ENCODE results near the gene ITSN1. TPM values are rescaled to one million over a fixed set of nuclear protein-coding genes. Genes with fewer than 3 reads are reported as not detected.

ITSN1 gene
- total RNA-seq, 3 donors from 2014 or later (not counting 1 experiment from before 2014, with no cell fraction given), result 1.5 to 5.1 (median 2.7) TPM

DNA sequence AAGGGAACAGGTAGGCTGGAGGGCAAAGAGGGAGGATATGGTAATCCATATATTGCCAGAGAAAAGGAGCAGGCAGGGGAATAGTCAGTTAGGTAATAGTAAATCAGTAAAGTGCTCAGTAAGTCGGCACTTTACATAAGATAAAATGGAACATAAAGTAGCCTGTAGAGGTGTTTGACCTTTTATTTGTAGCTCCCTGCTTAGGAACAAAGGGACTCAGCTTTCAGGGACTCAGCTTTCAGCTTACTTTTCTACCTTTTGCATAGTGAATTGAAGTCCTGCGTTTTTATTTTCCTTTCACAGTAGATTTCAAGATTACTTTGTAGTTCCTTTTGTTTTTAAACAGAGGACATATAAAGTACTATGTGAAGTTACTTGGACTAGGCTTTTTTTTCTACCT lies 87.3 kb downstream of the ITSN1 start:
- Histone ChIP-seq H3K9me3 (ENCODE audit: control insufficient read depth, insufficient read depth, low read length) (no peaks in the 10 kb centered on the region), H3K36me3 (ENCODE audit: control insufficient read depth, insufficient read depth, low read length) (no peaks in the 10 kb centered on the region), H3K27me3 (ENCODE audit: control insufficient read depth, insufficient read depth, low read length) (no peaks in the 10 kb centered on the region), H3K4me1 (ENCODE audit: control insufficient read depth, insufficient read depth, low read length) (no peaks in the 10 kb centered on the region), H3K27ac (ENCODE audit: low read length) (no peak overlapping the region), H3K4me3 (ENCODE audit: low read length) (no peak overlapping the region)
- Mint-ChIP-seq H3K9me3 (no peaks in the 10 kb centered on the region), H3K27me3 (ENCODE audit: low read depth in 2 of 2) (no peaks in the 10 kb centered on the region), H3K4me1 (no peaks in the 10 kb centered on the region), H3K4me3 (no peak overlapping the region), H3K27ac (no peak overlapping the region), H3K36me3 (no peaks in the 10 kb centered on the region)
- ATAC-seq (no peak), DNase-seq (no peak)
- 93% methylated on average over 1 of the region's 2 CpGs for WGBS (ENCODE audit: insufficient coverage)
- intact Hi-C loops (cut with micrococcal nuclease), result no loop called here
- TF ChIP-seq, protein P1, sequence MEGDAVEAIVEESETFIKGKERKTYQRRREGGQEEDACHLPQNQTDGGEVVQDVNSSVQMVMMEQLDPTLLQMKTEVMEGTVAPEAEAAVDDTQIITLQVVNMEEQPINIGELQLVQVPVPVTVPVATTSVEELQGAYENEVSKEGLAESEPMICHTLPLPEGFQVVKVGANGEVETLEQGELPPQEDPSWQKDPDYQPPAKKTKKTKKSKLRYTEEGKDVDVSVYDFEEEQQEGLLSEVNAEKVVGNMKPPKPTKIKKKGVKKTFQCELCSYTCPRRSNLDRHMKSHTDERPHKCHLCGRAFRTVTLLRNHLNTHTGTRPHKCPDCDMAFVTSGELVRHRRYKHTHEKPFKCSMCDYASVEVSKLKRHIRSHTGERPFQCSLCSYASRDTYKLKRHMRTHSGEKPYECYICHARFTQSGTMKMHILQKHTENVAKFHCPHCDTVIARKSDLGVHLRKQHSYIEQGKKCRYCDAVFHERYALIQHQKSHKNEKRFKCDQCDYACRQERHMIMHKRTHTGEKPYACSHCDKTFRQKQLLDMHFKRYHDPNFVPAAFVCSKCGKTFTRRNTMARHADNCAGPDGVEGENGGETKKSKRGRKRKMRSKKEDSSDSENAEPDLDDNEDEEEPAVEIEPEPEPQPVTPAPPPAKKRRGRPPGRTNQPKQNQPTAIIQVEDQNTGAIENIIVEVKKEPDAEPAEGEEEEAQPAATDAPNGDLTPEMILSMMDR (IDR thresholded peaks at IDR 0.05), result no peak

DNA sequence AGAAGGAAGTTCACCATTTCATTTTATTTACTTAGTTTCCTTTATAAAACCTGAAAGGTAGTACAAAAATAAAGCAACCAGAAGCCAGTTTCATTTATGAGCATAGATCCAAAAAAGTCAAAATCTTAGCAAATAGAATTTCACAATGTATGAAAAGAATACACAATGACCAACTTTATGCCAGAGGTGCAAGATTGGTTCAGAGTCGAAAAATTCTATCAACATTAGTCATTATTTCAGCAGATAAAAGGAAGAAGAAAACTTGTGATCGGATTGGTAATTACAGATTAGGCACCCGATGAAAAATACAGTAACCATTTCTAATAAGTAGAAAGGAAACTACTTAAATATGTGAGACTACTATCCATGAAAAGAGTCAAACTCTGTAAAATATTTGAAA lies 89.1 kb downstream of the ITSN1 start:
- no peaks in the 10 kb centered on the region for H3K9me3 Mint-ChIP-seq
- Histone ChIP-seq H3K27ac (ENCODE audit: low read length) (no peak overlapping the region), H3K9me3 (ENCODE audit: control insufficient read depth, insufficient read depth, low read length) (no peaks in the 10 kb centered on the region), H3K4me3 (ENCODE audit: low read length) (no peak overlapping the region), H3K27me3 (ENCODE audit: control insufficient read depth, insufficient read depth, low read length) (no peaks in the 10 kb centered on the region), H3K4me1 (ENCODE audit: control insufficient read depth, insufficient read depth, low read length) (no peaks in the 10 kb centered on the region), H3K36me3 (ENCODE audit: control insufficient read depth, insufficient read depth, low read length) (no peaks in the 10 kb centered on the region)
- no peak overlapping the region for H3K27ac Mint-ChIP-seq
- intact Hi-C loops (cut with micrococcal nuclease), result no loop called here
- DNase-seq, result no peak
- H3K4me3 Mint-ChIP-seq, result no peak overlapping the region
- no peaks in the 10 kb centered on the region for H3K36me3 Mint-ChIP-seq
- TF ChIP-seq, protein P1 (IDR thresholded peaks at IDR 0.05), result no peak
- no peaks in the 10 kb centered on the region for H3K27me3 Mint-ChIP-seq (ENCODE audit: low read depth in 2 of 2)
- ATAC-seq, result no peak
- H3K4me1 Mint-ChIP-seq, result no peaks in the 10 kb centered on the region
- 100% methylated on average over 1 of the region's 3 CpGs for WGBS (ENCODE audit: insufficient coverage)

DNA sequence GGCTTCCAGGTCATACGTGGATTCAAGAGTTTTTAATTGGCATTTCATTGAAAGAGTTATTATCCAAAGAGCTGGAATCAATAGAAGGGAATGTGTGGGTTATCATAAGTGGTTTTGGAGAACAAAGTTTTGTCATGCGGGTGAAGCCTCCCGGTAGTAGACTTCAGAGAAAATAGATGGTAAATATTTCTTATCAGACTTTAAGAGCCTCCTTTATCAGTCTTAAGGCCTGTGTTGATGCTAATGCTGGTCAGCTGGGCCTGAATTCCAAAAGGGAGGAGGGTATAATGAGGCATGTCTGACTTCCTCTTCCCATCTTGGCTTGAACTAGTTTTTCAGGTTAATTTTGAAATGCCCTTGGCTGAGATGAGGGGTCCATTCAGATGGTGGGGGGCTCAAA lies 89.7 kb downstream of the ITSN1 start:
- H3K27ac ChIP-seq (ENCODE audit: low read length), result no peak overlapping the region
- H3K36me3 ChIP-seq (ENCODE audit: control insufficient read depth, insufficient read depth, low read length), result no peaks in the 10 kb centered on the region
- Mint-ChIP-seq H3K4me3 (no peak overlapping the region), H3K27me3 (ENCODE audit: low read depth in 2 of 2) (no peaks in the 10 kb centered on the region), H3K27ac (no peak overlapping the region), H3K9me3 (no peaks in the 10 kb centered on the region), H3K4me1 (no peaks in the 10 kb centered on the region), H3K36me3 (no peaks in the 10 kb centered on the region)
- DNase-seq, result no peak
- H3K27me3 ChIP-seq (ENCODE audit: control insufficient read depth, insufficient read depth, low read length), result no peaks in the 10 kb centered on the region
- H3K4me1 ChIP-seq (ENCODE audit: control insufficient read depth, insufficient read depth, low read length), result no peaks in the 10 kb centered on the region
- TF ChIP-seq, protein P1 (IDR thresholded peaks at IDR 0.05), result no peak
- WGBS (ENCODE audit: insufficient coverage), result 92% methylated on average over 3 of the region's 3 CpGs
- intact Hi-C loops (cut with micrococcal nuclease), result no loop called here
- H3K9me3 ChIP-seq (ENCODE audit: control insufficient read depth, insufficient read depth, low read length), result no peaks in the 10 kb centered on the region
- H3K4me3 ChIP-seq (ENCODE audit: low read length), result no peak overlapping the region
- ATAC-seq, result no peak

DNA sequence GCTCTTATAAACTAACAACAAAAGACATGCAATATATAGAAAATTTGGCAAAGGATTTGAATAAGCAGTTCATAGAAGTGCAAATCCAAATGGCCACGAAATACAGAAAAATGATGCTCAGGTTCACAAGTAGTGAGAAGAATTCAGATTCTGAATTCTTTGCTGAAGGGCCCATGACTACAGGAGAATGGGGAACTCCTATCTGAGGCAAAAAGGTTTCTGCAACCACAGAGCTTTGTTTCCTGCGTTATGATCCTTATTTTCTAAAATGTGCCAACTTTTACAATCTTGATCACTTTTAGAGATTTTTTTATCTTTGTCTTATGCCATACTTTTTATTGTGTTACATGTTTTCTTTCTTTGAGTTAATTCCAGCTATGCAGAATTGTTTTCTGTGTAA lies 91.3 kb downstream of the ITSN1 start:
- WGBS (ENCODE audit: insufficient coverage), result 51% methylated on average over 2 of the region's 2 CpGs
- no peaks in the 10 kb centered on the region for H3K9me3 ChIP-seq (ENCODE audit: control insufficient read depth, insufficient read depth, low read length)
- no peak overlapping the region for H3K4me3 ChIP-seq (ENCODE audit: low read length)
- ATAC-seq, result no peak
- Mint-ChIP-seq H3K27me3 (ENCODE audit: low read depth in 2 of 2) (no peaks in the 10 kb centered on the region), H3K4me3 (no peak overlapping the region), H3K4me1 (no peaks in the 10 kb centered on the region), H3K27ac (no peak overlapping the region), H3K9me3 (no peaks in the 10 kb centered on the region), H3K36me3 (no peaks in the 10 kb centered on the region)
- H3K27ac ChIP-seq (ENCODE audit: low read length), result no peak overlapping the region
- intact Hi-C loops (cut with micrococcal nuclease), result no loop called here
- DNase-seq, result no peak
- H3K36me3 ChIP-seq (ENCODE audit: control insufficient read depth, insufficient read depth, low read length), result no peaks in the 10 kb centered on the region
- TF ChIP-seq, protein P1 (IDR thresholded peaks at IDR 0.05), result no peak
- no peaks in the 10 kb centered on the region for H3K27me3 ChIP-seq (ENCODE audit: control insufficient read depth, insufficient read depth, low read length)
- H3K4me1 ChIP-seq (ENCODE audit: control insufficient read depth, insufficient read depth, low read length), result no peaks in the 10 kb centered on the region
